HepG2 (cell line): ENCODE measurements around the gene ABCB4. TPM values are rescaled to one million over a fixed set of nuclear protein-coding genes. Genes with fewer than 3 reads are reported as not detected.

Experiments
- FIP1L1 ChIP-seq: fragments of 200-400 bp; formaldehyde crosslinking; IDR thresholded peaks from 2 replicates; pipeline ENCODE4 v1.6.1; 2018; ENCODE audit warnings: low read depth, mild to moderate bottlenecking, low read length, moderate library complexity, borderline replicate concordance; ENCODE audit not compliant: insufficient read depth
- GABPB1 ChIP-seq: IDR thresholded peaks from 2 replicates; pipeline ENCODE4 v1.6.1; 2016; ENCODE audit warnings: mild to moderate bottlenecking, missing genetic modification reagents, moderate library complexity, missing compliant biosample characterization
- GLI4 ChIP-seq: sonication (generic); formaldehyde crosslinking; IDR thresholded peaks from 2 replicates; pipeline ENCODE4 v1.5.1; 2020; ENCODE audit warnings: missing genetic modification reagents, mild to moderate bottlenecking, moderate library complexity, borderline replicate concordance
- LBX2 ChIP-seq: sonication (generic); formaldehyde crosslinking; IDR thresholded peaks from 2 replicates; pipeline ENCODE4 v1.5.0; 2020; ENCODE audit warnings: missing genetic modification reagents, mild to moderate bottlenecking, borderline replicate concordance
- LCORL ChIP-seq, 2 experiments: fragments of 450-650 bp in 1 of 2; sonication (generic) in 1 of 2; formaldehyde crosslinking in 1 of 2; IDR thresholded peaks; 2 replicates each; pipeline versions ENCODE4 v1.5.0 to v1.6.1; 2017 to 2020; ENCODE audit warnings: antibody characterized with exemption in 1 of 2, missing genetic modification reagents in 1 of 2
- LRRFIP1 ChIP-seq: sonication (generic); formaldehyde crosslinking; conservative IDR thresholded peaks from 2 replicates; pipeline ENCODE4 v1.4.0; 2020; ENCODE audit warnings: missing genetic modification reagents
- MEF2D ChIP-seq: sonication (generic); formaldehyde crosslinking; IDR thresholded peaks from 2 replicates; pipeline ENCODE4 v1.5.1; 2020; ENCODE audit warnings: mild to moderate bottlenecking, missing genetic modification reagents
- RAD51 ChIP-seq: fragments of 450-650 bp; IDR thresholded peaks from 2 replicates; pipeline ENCODE4 v1.6.1; 2016; ENCODE audit warnings: borderline replicate concordance
- RORA ChIP-seq: sonication (generic); formaldehyde crosslinking; IDR thresholded peaks from 2 replicates; pipeline ENCODE4 v1.5.0; 2020; ENCODE audit warnings: mild to moderate bottlenecking, missing genetic modification reagents, moderate library complexity
- SP4 ChIP-seq: sonication (generic); formaldehyde crosslinking; IDR thresholded peaks from 2 replicates; pipeline ENCODE4 v1.8.1; 2023; ENCODE audit warnings: mild to moderate bottlenecking, missing genetic modification reagents
- ZBTB46 ChIP-seq: sonication (generic); formaldehyde crosslinking; IDR thresholded peaks from 2 replicates; pipeline ENCODE4 v1.4.0; 2020; ENCODE audit warnings: mild to moderate bottlenecking, missing genetic modification reagents, borderline replicate concordance
- ZNF251 ChIP-seq: sonication (generic); formaldehyde crosslinking; IDR thresholded peaks from 2 replicates; pipeline ENCODE4 v1.9.0; 2021; ENCODE audit warnings: mild to moderate bottlenecking, missing genetic modification reagents
- ZNF329 ChIP-seq: sonication (generic); formaldehyde crosslinking; IDR thresholded peaks from 2 replicates; pipeline ENCODE4 v1.9.0; 2021; ENCODE audit warnings: low read depth, mild to moderate bottlenecking, missing genetic modification reagents
- ZNF333 ChIP-seq: sonication (generic); formaldehyde crosslinking; IDR thresholded peaks from 2 replicates; pipeline ENCODE4 v1.4.0; 2020; ENCODE audit warnings: mild to moderate bottlenecking, missing genetic modification reagents, borderline replicate concordance
- ZUFSP ChIP-seq: sonication (generic); formaldehyde crosslinking; IDR thresholded peaks from 2 replicates; pipeline ENCODE4 v1.9.0; 2021; ENCODE audit warnings: missing genetic modification reagents, mild to moderate bottlenecking, borderline replicate concordance
- polyA plus RNA-seq, 8 experiments: library from polyadenylated mRNA; depleted of rRNA in 3 of 8; stranded (reverse) in 7 of 8; unstranded in 1 of 8; fragments of >200 nt; fragmentation: Illumina TruSeq in 4 of 8; extraction: Trizol in 4 of 8; gene quantifications; 2 replicates each; pipeline versions ENCODE4 v1.2.1 to v1.2.3, GENCODE V29; 2011 to 2016; ENCODE audit warnings: low read depth in 4 of 8, missing spikeins in 1 of 8, mixed read lengths in 1 of 8; ENCODE audit not compliant: insufficient read depth in 1 of 8
- total RNA-seq, 5 experiments: library from RNA; depleted of rRNA; stranded (reverse); fragments of >200 nt; fragmentation: Illumina TruSeq; extraction: Trizol; gene quantifications; 2 replicates each; pipeline ENCODE4 v1.2.3, GENCODE V29; 2016; ENCODE audit warnings: low read depth in 1 of 5
- TF ChIP-seq, protein P1 (sequence below): sonication (generic); formaldehyde crosslinking; IDR thresholded peaks from 2 replicates; pipeline ENCODE4 v1.9.0; 2021; ENCODE audit warnings: mild to moderate bottlenecking, missing genetic modification reagents

The ABCB4 gene
- total and polyA plus RNA-seq, 2 of the 13 experiments (the other 11 are each of a cell fraction or from before 2014, with no cell fraction given): 18.0 to 32.4 TPM

GRCh38 chr7:87463982-87464381 is 11.5 kb downstream of the ABCB4 start (continued):
- TF ChIP-seq, protein P1, sequence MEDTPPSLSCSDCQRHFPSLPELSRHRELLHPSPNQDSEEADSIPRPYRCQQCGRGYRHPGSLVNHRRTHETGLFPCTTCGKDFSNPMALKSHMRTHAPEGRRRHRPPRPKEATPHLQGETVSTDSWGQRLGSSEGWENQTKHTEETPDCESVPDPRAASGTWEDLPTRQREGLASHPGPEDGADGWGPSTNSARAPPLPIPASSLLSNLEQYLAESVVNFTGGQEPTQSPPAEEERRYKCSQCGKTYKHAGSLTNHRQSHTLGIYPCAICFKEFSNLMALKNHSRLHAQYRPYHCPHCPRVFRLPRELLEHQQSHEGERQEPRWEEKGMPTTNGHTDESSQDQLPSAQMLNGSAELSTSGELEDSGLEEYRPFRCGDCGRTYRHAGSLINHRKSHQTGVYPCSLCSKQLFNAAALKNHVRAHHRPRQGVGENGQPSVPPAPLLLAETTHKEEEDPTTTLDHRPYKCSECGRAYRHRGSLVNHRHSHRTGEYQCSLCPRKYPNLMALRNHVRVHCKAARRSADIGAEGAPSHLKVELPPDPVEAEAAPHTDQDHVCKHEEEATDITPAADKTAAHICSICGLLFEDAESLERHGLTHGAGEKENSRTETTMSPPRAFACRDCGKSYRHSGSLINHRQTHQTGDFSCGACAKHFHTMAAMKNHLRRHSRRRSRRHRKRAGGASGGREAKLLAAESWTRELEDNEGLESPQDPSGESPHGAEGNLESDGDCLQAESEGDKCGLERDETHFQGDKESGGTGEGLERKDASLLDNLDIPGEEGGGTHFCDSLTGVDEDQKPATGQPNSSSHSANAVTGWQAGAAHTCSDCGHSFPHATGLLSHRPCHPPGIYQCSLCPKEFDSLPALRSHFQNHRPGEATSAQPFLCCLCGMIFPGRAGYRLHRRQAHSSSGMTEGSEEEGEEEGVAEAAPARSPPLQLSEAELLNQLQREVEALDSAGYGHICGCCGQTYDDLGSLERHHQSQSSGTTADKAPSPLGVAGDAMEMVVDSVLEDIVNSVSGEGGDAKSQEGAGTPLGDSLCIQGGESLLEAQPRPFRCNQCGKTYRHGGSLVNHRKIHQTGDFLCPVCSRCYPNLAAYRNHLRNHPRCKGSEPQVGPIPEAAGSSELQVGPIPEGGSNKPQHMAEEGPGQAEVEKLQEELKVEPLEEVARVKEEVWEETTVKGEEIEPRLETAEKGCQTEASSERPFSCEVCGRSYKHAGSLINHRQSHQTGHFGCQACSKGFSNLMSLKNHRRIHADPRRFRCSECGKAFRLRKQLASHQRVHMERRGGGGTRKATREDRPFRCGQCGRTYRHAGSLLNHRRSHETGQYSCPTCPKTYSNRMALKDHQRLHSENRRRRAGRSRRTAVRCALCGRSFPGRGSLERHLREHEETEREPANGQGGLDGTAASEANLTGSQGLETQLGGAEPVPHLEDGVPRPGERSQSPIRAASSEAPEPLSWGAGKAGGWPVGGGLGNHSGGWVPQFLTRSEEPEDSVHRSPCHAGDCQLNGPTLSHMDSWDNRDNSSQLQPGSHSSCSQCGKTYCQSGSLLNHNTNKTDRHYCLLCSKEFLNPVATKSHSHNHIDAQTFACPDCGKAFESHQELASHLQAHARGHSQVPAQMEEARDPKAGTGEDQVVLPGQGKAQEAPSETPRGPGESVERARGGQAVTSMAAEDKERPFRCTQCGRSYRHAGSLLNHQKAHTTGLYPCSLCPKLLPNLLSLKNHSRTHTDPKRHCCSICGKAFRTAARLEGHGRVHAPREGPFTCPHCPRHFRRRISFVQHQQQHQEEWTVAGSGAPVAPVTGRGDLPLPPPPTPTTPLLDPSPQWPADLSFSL (CRISPR knock-in tag): no peak
- TF ChIP-seq MEF2D (CRISPR knock-in tag) (0 out of 2 replicates have a peak, but pooled peaks have one; percentile 37), SP4 (CRISPR knock-in tag) (no peak), RAD51 (no peak), ZUFSP (CRISPR knock-in tag) (no peak), GABPB1 (CRISPR knock-in tag) (no peak), GLI4 (no peak), ZBTB46 (CRISPR knock-in tag) (no peak), LCORL (IDR thresholded peaks at IDR 0.05) (peak; percentile 21; the same call in 1 of the 2 replicates), LCORL (CRISPR knock-in tag; IDR thresholded peaks at IDR 0.05) (peak; percentile 72), LRRFIP1 (CRISPR knock-in tag) (no peak), ZNF329 (CRISPR knock-in tag) (no peak), FIP1L1 (no peak), ZNF333 (CRISPR knock-in tag) (no peak), LBX2 (CRISPR knock-in tag) (no peak), RORA (CRISPR knock-in tag) (no peak), ZNF251 (no peak)
